Neural progenitor cell (in vitro differentiated cells): ENCODE results near the gene NODAL.

ENCODE experiments used
- EZH2 ChIP-seq: fragments of 200-600 bp; sonication (generic); IDR thresholded peaks from 2 replicates; pipeline ENCODE4 v1.6.1; 2017; ENCODE audit warnings: antibody characterized with exemption, mild to moderate bottlenecking, moderate library complexity
- TF ChIP-seq, protein P1 (sequence below): fragments of 200-600 bp; sonication (generic); IDR thresholded peaks from 2 replicates; pipeline ENCODE4 v1.5.1; 2017; ENCODE audit warnings: antibody characterized with exemption, mild to moderate bottlenecking

DNA sequence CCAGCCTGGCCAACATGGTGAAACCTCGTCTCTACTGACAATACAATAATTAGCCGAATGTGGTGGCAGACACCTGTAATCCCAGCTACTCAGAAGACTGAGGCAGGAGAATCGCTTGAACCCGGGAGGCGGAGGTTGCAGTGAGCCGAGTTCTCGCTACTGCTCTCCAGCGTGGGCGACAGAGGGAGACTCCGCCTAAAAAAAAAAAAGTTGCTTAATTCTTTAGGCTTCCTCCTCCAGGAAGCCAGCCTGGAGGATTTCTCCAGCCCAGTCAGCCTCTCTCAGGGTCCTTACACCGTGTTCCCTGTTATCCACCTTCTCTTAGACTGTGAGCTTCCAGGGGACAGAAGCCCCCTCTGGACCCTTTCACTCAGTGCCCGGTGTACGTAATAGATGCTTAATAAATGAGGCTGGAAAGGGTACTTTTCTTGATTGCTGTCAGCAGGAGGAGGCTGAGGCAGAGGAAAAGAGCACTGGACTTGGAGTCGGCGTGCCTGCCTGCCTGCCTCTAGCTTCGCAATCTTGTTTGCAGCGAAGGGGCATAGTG lies 16.4 kb upstream of the NODAL start:
- TF ChIP-seq, protein P1, sequence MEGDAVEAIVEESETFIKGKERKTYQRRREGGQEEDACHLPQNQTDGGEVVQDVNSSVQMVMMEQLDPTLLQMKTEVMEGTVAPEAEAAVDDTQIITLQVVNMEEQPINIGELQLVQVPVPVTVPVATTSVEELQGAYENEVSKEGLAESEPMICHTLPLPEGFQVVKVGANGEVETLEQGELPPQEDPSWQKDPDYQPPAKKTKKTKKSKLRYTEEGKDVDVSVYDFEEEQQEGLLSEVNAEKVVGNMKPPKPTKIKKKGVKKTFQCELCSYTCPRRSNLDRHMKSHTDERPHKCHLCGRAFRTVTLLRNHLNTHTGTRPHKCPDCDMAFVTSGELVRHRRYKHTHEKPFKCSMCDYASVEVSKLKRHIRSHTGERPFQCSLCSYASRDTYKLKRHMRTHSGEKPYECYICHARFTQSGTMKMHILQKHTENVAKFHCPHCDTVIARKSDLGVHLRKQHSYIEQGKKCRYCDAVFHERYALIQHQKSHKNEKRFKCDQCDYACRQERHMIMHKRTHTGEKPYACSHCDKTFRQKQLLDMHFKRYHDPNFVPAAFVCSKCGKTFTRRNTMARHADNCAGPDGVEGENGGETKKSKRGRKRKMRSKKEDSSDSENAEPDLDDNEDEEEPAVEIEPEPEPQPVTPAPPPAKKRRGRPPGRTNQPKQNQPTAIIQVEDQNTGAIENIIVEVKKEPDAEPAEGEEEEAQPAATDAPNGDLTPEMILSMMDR = no peak
- peak; percentile 86 for TF ChIP-seq EZH2
